ENCODE results near the gene GDF15. TPM values are rescaled to one million over a fixed set of nuclear protein-coding genes. Genes with fewer than 3 reads are reported as not detected.

Gene GDF15
- total RNA-seq, 2 donors from 2014 or later: 0.29 to 0.85 TPM

DNA sequence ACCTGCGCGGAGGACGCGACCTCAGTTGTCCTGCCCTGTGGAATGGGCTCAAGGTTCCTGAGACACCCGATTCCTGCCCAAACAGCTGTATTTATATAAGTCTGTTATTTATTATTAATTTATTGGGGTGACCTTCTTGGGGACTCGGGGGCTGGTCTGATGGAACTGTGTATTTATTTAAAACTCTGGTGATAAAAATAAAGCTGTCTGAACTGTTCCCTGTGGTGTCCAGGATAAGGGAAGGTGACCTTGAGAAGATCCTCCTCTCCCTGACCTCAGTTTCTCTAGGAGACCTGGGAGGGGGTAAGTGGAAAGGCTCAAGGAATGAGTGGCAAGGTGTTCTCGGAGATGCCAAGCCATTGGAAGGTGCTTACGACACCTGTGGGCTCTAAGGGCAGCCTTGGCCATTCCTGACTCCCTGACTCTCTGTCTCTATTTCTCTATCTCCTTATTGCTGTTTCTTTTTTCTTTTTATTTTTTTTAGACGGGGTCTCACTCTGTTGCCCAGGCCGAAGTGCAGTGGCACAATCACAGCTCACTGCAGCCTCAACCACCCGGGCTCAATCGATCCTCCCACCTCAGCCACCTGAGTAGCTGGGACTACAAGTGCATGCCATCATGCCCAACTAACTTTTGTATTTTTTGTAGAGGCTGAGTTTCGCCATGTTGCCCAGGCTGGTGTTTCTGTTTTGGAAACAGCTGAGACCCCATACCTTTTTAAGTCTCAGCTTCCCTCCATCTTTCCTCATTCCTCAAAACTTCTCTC is 3.2 kb downstream of the GDF15 start:
- Mint-ChIP-seq H3K27me3 (peaks cover 41% of the 10 kb centered on the region), H3K27ac (peak overlapping the region; percentile 43), H3K36me3 (ENCODE audit: low read depth) (no peaks in the 10 kb centered on the region), H3K4me1 (peaks cover 9% of the 10 kb centered on the region), H3K4me3 (peak overlapping the region; percentile 81)
- no peaks in the 10 kb centered on the region for H3K9me3 ChIP-seq (ENCODE audit: control insufficient read depth, low read length, poor library complexity, severe bottlenecking)
- no peak for DNase-seq
- ATAC-seq: no peak

DNA sequence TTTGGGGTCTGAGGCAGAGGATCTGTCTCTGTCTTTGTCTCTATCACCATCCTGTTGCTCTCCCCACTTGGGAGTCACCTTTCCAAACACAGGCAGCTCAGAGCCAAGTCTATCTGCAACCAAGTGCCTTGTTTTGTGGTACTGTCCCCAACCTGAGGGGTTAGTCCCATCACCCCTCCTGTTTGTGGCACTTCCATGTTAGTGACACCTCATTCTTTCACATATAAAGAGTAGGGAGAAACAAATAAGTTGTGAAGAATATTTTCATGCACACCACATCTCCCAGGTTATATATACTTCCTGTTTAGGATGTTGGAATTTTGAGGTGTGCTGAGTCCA is 3.7 kb downstream of the GDF15 start:
- ATAC-seq (no peak), DNase-seq (no peak)
- H3K36me3 Mint-ChIP-seq (ENCODE audit: low read depth): no peaks in the 10 kb centered on the region
- H3K4me3 Mint-ChIP-seq: peak overlapping the region; percentile 70
- peaks cover 9% of the 10 kb centered on the region for H3K4me1 Mint-ChIP-seq
- H3K27me3 Mint-ChIP-seq: peaks cover 37% of the 10 kb centered on the region
- H3K9me3 ChIP-seq (ENCODE audit: control insufficient read depth, low read length, poor library complexity, severe bottlenecking): no peaks in the 10 kb centered on the region
- H3K27ac Mint-ChIP-seq: peak overlapping the region; percentile 43

DNA sequence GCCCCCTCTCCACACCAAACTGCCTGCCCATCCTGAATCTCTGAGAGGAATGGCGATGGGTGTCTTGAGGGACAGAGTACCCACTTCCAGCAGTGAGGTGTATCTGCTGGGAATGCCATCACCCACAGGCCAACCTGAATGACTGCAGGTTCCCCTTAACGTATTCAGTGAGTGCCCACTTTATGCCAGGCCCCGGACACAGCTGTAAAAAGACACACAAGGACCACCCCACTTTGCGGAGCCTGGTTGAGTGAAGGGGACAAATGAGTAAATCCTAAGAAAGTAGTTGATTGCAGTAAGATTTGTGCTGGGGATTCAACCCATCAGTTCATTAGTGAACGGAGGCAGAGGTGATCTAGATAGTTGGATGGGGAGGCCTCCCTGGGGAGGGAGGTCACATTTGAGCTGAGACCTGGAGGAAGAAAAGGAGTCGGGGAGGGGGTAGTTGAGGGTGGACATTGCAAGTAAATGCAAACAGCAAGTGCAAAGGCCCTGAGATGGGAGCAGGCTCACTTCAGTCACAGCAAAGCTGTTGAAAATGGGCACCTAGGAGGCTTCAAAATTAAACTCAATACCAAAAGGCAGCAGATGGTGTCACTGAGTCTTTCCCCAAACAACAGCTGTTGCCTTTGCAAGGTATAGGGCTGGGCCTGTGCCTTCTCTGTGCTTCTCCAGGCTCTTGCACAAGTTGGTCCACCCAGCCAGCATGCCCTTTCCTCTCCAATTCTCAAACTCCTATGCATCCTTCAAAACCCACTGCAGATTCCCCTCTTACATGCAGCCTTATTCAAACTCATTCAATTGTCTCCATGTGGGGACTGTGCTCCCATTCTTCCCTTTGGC is 4.3 kb downstream of the GDF15 start:
- Mint-ChIP-seq H3K27ac (no peak overlapping the region), H3K4me1 (peaks cover 9% of the 10 kb centered on the region), H3K4me3 (peak overlapping the region; percentile 63), H3K36me3 (ENCODE audit: low read depth) (no peaks in the 10 kb centered on the region), H3K27me3 (peaks cover 32% of the 10 kb centered on the region)
- no peak for DNase-seq
- ATAC-seq: no peak
- H3K9me3 ChIP-seq (ENCODE audit: control insufficient read depth, low read length, poor library complexity, severe bottlenecking): no peaks in the 10 kb centered on the region

DNA sequence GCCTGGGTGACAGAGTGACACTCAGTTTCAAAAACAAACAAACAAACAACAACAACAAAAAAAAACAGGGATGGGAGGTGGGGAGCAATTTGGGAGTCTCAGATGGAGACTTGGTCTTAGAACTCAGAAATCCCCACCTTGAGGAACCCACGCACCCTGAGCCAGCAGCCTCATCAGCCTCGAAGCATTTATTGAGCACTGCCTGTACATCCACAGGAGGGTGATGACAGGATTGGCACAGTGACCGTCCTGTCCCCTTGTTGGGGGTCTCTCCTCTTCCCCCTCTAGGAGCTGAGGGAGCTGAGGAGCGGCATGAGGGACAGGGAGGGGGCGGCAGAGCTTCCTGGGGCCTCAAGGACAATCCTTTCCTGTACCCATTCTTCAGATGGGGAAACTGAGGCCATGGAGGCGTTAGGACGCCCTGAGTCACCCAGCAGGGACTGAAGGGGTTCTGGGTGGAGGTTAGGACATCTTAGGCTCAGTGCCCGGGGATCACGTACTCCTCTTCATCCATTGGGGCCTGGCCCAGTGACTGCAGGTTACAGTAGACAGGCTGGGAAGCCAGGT is 5.6 kb downstream of the GDF15 start:
- Mint-ChIP-seq H3K36me3 (ENCODE audit: low read depth) (no peaks in the 10 kb centered on the region), H3K27ac (no peak overlapping the region), H3K4me1 (peaks cover 9% of the 10 kb centered on the region), H3K27me3 (peaks cover 32% of the 10 kb centered on the region), H3K4me3 (no peak overlapping the region)
- no peak for DNase-seq
- no peak for ATAC-seq
- H3K9me3 ChIP-seq (ENCODE audit: control insufficient read depth, low read length, poor library complexity, severe bottlenecking): no peaks in the 10 kb centered on the region

GRCh38 chr19:18392417-18392816 is 6.5 kb downstream of the GDF15 start:
- Mint-ChIP-seq H3K4me3 (no peak overlapping the region), H3K27ac (no peak overlapping the region), H3K4me1 (peaks cover 9% of the 10 kb centered on the region), H3K36me3 (ENCODE audit: low read depth) (no peaks in the 10 kb centered on the region), H3K27me3 (peaks cover 31% of the 10 kb centered on the region)
- no peak for DNase-seq
- no peak for ATAC-seq
- H3K9me3 ChIP-seq (ENCODE audit: control insufficient read depth, low read length, poor library complexity, severe bottlenecking): no peaks in the 10 kb centered on the region

GRCh38 chr19:18392926-18393325 is 7.0 kb downstream of the GDF15 start:
- H3K4me3 Mint-ChIP-seq: no peak overlapping the region
- ATAC-seq: no peak
- no peaks in the 10 kb centered on the region for H3K9me3 ChIP-seq (ENCODE audit: control insufficient read depth, low read length, poor library complexity, severe bottlenecking)

DNA sequence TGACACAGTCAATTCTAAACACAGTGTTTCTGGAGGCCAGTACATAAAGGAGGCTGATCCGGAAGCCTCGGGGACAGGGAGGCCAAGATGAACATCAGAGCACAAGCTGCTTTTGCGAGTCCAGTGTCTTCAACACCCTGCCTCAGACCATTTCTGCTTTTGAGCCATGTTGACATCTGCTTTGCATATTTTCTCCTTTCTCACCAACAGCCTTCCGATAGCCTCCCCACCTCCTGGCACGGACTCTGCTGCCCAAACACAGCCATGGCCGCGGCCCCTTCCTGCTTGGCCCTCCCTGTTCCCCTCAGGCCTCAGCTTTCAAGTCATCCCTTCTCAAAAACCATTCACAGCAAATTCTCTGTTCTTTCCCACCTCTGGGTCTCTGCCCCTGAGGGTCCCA is 7.9 kb downstream of the GDF15 start:
- Mint-ChIP-seq H3K36me3 (ENCODE audit: low read depth) (no peaks in the 10 kb centered on the region), H3K4me3 (no peak overlapping the region), H3K27me3 (peaks cover 37% of the 10 kb centered on the region), H3K4me1 (peaks cover 3% of the 10 kb centered on the region), H3K27ac (no peak overlapping the region)
- H3K9me3 ChIP-seq (ENCODE audit: control insufficient read depth, low read length, poor library complexity, severe bottlenecking): no peaks in the 10 kb centered on the region
- ATAC-seq (no peak), DNase-seq (no peak)

More at GRCh38 chr19:18392926-18393325, 7.0 kb downstream of the GDF15 start:
- peaks cover 8% of the 10 kb centered on the region for H3K4me1 Mint-ChIP-seq
- H3K27ac Mint-ChIP-seq: no peak overlapping the region
- no peaks in the 10 kb centered on the region for H3K36me3 Mint-ChIP-seq (ENCODE audit: low read depth)
- H3K27me3 Mint-ChIP-seq: peaks cover 32% of the 10 kb centered on the region
- DNase-seq: no peak

DNA sequence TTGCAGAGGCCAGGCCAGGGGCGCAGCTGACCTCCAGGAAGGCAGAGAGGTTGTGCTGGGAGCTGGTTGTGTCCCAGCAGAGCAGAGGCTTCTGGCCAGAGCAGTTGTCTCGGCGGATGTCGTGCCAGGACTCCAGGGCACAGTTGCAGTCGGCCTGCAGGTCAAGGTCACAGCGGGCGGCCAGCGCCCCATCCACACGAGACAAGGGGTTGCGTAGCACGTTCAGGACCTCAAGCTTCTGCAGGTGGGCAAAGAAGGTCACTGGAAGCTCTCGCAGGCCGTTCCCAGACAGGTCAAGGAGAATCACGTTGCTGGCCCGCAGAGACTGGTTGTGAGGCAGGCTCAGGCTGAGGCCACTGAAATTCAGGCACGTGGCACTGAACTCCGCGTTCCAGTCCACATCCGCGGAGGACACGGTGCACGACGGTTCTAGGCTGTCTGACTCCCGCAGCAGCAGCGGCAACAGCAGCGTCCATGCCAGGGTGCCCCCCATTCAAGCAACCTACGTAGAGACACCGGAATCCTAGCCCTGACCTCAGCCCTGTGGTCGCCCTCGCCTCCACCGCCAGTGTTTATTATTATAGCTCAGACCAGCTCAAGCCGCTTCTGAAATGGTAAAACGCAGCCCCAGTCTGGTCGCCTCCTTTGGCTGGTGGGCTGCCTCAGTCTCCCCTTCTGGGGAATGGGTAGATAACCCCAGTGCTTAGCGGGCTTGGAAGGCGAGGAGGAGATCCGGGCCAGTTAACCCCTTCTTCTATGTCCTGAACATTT is 10.7 kb downstream of the GDF15 start:
- no peaks in the 10 kb centered on the region for H3K9me3 ChIP-seq (ENCODE audit: control insufficient read depth, low read length, poor library complexity, severe bottlenecking)
- ATAC-seq: no peak
- H3K27me3 Mint-ChIP-seq: peaks cover 27% of the 10 kb centered on the region

DNA sequence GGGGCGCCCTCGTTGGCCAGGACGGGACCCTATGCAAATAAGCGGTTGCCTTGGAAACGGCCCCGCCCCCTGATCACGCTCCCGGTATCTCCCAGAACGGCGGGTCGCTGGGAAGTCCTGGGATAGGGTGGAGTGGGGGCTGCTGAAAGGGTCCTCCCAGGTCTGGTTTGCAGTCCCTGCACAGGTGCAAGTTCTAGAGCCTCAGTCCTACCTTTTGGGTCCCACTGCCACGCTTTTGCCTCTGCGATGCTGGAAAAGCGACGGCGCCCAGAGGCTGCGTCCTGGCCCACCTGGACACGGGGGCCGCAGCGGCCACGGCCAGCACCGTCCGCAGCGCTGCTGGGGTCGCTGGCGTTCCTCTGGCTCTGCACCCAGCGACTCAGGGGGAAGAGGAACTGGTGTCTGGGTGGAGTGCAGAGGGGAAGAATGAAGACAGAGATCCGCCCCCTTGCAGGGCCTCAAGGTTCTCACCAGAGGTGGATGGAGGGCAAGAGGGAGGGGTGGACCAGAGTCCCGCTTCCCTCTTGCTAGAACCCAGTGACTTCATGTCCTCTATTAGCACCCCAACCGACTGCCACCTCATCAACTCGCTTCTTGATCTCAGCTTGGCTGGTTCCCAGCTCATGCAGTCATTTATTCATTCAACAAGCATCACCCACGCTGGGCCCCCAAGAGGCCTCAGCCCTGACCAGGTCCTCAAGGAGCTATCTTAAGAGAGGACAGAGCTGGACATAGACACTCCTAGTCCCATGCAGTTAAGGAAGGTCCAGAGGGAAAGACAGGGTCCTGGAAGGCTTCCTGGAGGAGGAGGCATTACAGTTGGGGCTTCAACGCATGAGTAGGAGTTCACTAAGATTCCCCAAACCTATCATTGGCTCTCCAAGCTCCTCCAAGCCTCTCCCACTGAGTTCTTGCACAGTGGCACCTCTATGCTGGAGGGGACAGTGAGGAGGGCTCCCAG is 11.6 kb downstream of the GDF15 start, which contains the start of gene LRRC25:
Gene LRRC25 (minus strand): TSS at position 381 of the 961 bp plus-strand sequence. CDS start 659 bp downstream, outside the sequence.
- Mint-ChIP-seq H3K27ac (no peak within 1 kb of the TSS), H3K36me3 (ENCODE audit: low read depth) (no peaks in the 10 kb centered on the region), H3K27me3 (peaks cover 30% of the 10 kb centered on the region), H3K4me1 (peaks cover 6% of the 10 kb centered on the region), H3K4me3 (peak within 1 kb of the TSS; percentile 56)
- no peak for DNase-seq
- peak; percentile 77 for ATAC-seq
- no peaks in the 10 kb centered on the region for H3K9me3 ChIP-seq (ENCODE audit: control insufficient read depth, low read length, poor library complexity, severe bottlenecking)

More for the DNA sequence above, 10.7 kb downstream of the GDF15 start:
- Mint-ChIP-seq H3K4me1 (peaks cover 4% of the 10 kb centered on the region), H3K27ac (no peak overlapping the region), H3K4me3 (peak overlapping the region; percentile 56), H3K36me3 (ENCODE audit: low read depth) (no peaks in the 10 kb centered on the region)
- no peak for DNase-seq

- peaks cover 30% of the 10 kb centered on the region for H3K27me3 Mint-ChIP-seq
- no peak overlapping the region for H3K4me3 Mint-ChIP-seq
- H3K36me3 Mint-ChIP-seq (ENCODE audit: low read depth): no peaks in the 10 kb centered on the region
- peaks cover 6% of the 10 kb centered on the region for H3K4me1 Mint-ChIP-seq
- ATAC-seq (no peak), DNase-seq (no peak)
- no peak overlapping the region for H3K27ac Mint-ChIP-seq
- H3K9me3 ChIP-seq (ENCODE audit: control insufficient read depth, low read length, poor library complexity, severe bottlenecking): no peaks in the 10 kb centered on the region
Measured at GRCh38 chr19:18399008-18399407, 13.1 kb downstream of the GDF15 start.

GRCh38 chr19:18401580-18402112 is 15.7 kb downstream of the GDF15 start:
- ATAC-seq: peak; percentile 71
- Mint-ChIP-seq H3K27me3 (peaks cover 21% of the 10 kb centered on the region), H3K4me3 (peak overlapping the region; percentile 28), H3K36me3 (ENCODE audit: low read depth) (no peaks in the 10 kb centered on the region), H3K4me1 (peaks cover 6% of the 10 kb centered on the region), H3K27ac (no peak overlapping the region)
- DNase-seq: no peak
- H3K9me3 ChIP-seq (ENCODE audit: control insufficient read depth, low read length, poor library complexity, severe bottlenecking): no peaks in the 10 kb centered on the region

Measured in T-helper 17 cell (primary cell).